Measurements from ENCODE around the gene ACAP3. TPM values are rescaled to one million over a fixed set of nuclear protein-coding genes. Genes with fewer than 3 reads are reported as not detected.
A peak's percentile ranks its signal among the peaks of the same experiment; 100 is the strongest.

Gene ACAP3
- total and polyA plus RNA-seq, 2 of the 4 experiments (the other 2 are of a cell fraction), result 13.3 to 58.2 TPM

DNA sequence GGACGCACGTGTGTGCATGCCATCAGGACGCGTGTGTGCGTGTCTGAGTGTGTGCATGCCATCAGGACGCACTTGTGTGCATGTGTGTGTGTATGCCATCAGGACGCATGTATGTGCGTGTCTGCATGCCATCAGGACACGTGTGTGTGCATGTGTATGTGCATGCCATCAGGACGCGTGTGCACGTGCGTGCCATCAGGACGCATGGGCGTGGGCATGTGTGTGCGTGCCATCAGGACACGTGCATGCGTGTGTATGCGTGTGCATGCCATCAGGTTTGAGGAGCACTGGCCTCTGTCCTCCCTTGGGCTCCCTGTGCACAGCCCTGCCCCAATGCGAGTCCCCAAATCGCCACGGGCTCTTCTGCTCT, 48.6 kb downstream of the ACAP3 start:
- H3K23ac ChIP-seq (ENCODE audit: low read depth, low read length), result no peak overlapping the region; the same call in 1 of the 2 replicates
- peak overlapping the region; percentile 17; the same call in 1 of the 2 replicates for H2AK5ac ChIP-seq (ENCODE audit: low read depth, low read length)
- dilution Hi-C loops (cut with HindIII; ENCODE audit: low sequenced_read_pairs, unreplicated experiment), result no loop called here
- peak overlapping the region; percentile 42 for H2BK5ac ChIP-seq (ENCODE audit: low read depth, low read length, poor library complexity, severe bottlenecking)
- ATAC-seq (ENCODE audit: low read depth), result no peak
- CTCF ChIA-PET, result no interaction called here
- BruUV-seq (replicated peaks), result no TSS peak
- H3K56ac ChIP-seq (ENCODE audit: extremely low read depth, insufficient read depth, low read length), result no peak overlapping the region
- in situ Hi-C loops (cut with MboI; ENCODE audit: low sequenced_read_pairs), result no loop called here
- no peak overlapping the region for H4K5ac ChIP-seq (ENCODE audit: low read depth, low read length)
- no peaks in the 10 kb centered on the region for H3K27me3 ChIP-seq (ENCODE audit: control insufficient read depth, insufficient read depth, low read length)
- H2BK20ac ChIP-seq (ENCODE audit: low read depth, low read length), result no peak overlapping the region
- peaks cover 25% of the 10 kb centered on the region for H3K9me1 ChIP-seq (ENCODE audit: insufficient read depth, low read length)
- intact Hi-C loops (cut with micrococcal nuclease), result no loop called here
- no peak overlapping the region for H3K9ac ChIP-seq (ENCODE audit: low read depth, low read length)
- no peak overlapping the region for H2AFZ ChIP-seq (replicated peaks; ENCODE audit: low read length, poor library complexity)
- H4K91ac ChIP-seq (ENCODE audit: insufficient read depth, low read depth, low read length), result peak overlapping the region; percentile 32; the same call in 1 of the 2 replicates
- peak overlapping the region; percentile 50; the same call in 1 of the 3 replicates for H2BK15ac ChIP-seq (ENCODE audit: low read depth, low read length)
- no peak overlapping the region for H3K14ac ChIP-seq (replicated peaks; ENCODE audit: low read depth, low read length)
- H3K4ac ChIP-seq (ENCODE audit: low read depth, low read length), result peak overlapping the region; percentile 3; the same call in 1 of the 2 replicates
- H4K8ac ChIP-seq (ENCODE audit: low read depth in 2 of 2, low read length in 2 of 2), result peak overlapping the region in 1 of 2 experiments; percentile 4; a peak in 1 of 4 replicates
- POLR2A ChIA-PET (ENCODE audit: unreplicated experiment), result no interaction called here
- H3K36me3 ChIP-seq (ENCODE audit: control insufficient read depth, insufficient read depth, low read length), result peaks cover 72% of the 10 kb centered on the region
- H3K9me3 ChIP-seq (ENCODE audit: control insufficient read depth, insufficient read depth, low read length), result no peaks in the 10 kb centered on the region
- H2AK9ac ChIP-seq (replicated peaks; ENCODE audit: low read depth, low read length, poor library complexity), result peak overlapping the region; percentile 65
- no peak overlapping the region for H3K18ac ChIP-seq (ENCODE audit: low read depth, low read length)
- TF ChIP-seq POLR2A (IDR thresholded peaks at IDR 0.05; ENCODE audit: low read depth, low read length) (no peak), CEBPB (IDR thresholded peaks at IDR 0.05; ENCODE audit: low read depth, low read length) (no peak), MAZ (IDR thresholded peaks at IDR 0.05; ENCODE audit: borderline replicate concordance, low read depth, low read length) (no peak), MAFK (IDR thresholded peaks at IDR 0.05; ENCODE audit: low read depth, low read length) (no peak), RAD21 (IDR thresholded peaks at IDR 0.05; ENCODE audit: low read length) (no peak), SMC3 (IDR thresholded peaks at IDR 0.05; ENCODE audit: low read depth, low read length) (no peak), RFX5 (IDR thresholded peaks at IDR 0.05; ENCODE audit: low read depth, low read length) (no peak), MXI1 (IDR thresholded peaks at IDR 0.05; ENCODE audit: borderline replicate concordance, low read depth, low read length) (no peak), FOS (IDR thresholded peaks at IDR 0.05; ENCODE audit: low read depth, low read length) (no peak), NFE2L2 (IDR thresholded peaks at IDR 0.05; ENCODE audit: low read depth, low read length) (no peak), CHD1 (IDR thresholded peaks at IDR 0.05; ENCODE audit: low read depth, low read length) (no peak), RCOR1 (IDR thresholded peaks at IDR 0.05; ENCODE audit: insufficient replicate concordance, low read length) (no peak), BHLHE40 (IDR thresholded peaks at IDR 0.05; ENCODE audit: low read depth, low read length) (no peak)
- TF ChIP-seq, protein P1, sequence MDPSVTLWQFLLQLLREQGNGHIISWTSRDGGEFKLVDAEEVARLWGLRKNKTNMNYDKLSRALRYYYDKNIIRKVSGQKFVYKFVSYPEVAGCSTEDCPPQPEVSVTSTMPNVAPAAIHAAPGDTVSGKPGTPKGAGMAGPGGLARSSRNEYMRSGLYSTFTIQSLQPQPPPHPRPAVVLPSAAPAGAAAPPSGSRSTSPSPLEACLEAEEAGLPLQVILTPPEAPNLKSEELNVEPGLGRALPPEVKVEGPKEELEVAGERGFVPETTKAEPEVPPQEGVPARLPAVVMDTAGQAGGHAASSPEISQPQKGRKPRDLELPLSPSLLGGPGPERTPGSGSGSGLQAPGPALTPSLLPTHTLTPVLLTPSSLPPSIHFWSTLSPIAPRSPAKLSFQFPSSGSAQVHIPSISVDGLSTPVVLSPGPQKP (IDR thresholded peaks at IDR 0.05; ENCODE audit: borderline replicate concordance, low read depth, low read length), result no peak
- TF ChIP-seq, protein P2, sequence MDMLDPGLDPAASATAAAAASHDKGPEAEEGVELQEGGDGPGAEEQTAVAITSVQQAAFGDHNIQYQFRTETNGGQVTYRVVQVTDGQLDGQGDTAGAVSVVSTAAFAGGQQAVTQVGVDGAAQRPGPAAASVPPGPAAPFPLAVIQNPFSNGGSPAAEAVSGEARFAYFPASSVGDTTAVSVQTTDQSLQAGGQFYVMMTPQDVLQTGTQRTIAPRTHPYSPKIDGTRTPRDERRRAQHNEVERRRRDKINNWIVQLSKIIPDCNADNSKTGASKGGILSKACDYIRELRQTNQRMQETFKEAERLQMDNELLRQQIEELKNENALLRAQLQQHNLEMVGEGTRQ (IDR thresholded peaks at IDR 0.05; ENCODE audit: low read depth, low read length), result no peak
- TF ChIP-seq, protein P3, sequence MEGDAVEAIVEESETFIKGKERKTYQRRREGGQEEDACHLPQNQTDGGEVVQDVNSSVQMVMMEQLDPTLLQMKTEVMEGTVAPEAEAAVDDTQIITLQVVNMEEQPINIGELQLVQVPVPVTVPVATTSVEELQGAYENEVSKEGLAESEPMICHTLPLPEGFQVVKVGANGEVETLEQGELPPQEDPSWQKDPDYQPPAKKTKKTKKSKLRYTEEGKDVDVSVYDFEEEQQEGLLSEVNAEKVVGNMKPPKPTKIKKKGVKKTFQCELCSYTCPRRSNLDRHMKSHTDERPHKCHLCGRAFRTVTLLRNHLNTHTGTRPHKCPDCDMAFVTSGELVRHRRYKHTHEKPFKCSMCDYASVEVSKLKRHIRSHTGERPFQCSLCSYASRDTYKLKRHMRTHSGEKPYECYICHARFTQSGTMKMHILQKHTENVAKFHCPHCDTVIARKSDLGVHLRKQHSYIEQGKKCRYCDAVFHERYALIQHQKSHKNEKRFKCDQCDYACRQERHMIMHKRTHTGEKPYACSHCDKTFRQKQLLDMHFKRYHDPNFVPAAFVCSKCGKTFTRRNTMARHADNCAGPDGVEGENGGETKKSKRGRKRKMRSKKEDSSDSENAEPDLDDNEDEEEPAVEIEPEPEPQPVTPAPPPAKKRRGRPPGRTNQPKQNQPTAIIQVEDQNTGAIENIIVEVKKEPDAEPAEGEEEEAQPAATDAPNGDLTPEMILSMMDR (conservative IDR thresholded peaks at IDR 0.05; ENCODE audit: low read depth, low read length), result no peak
- H4K20me1 ChIP-seq (ENCODE audit: insufficient read depth, low read length), result peaks cover 10% of the 10 kb centered on the region
- DNase-seq, result no peak
- 0 out of 2 replicates have a peak overlapping the region, but pooled peaks have one; percentile 16 for H3K27ac ChIP-seq (ENCODE audit: insufficient read depth, low read length)
- H3K79me1 ChIP-seq (ENCODE audit: low read depth in 1 of 2, low read length in 2 of 2), result peaks cover 25 to 76% of the 10 kb centered on the region in 2 experiments
- WGBS, 2 experiments (ENCODE audit: extremely low coverage in 2 of 2, insufficient read length in 1 of 2), result 97% methylated on average over 17 of the region's 22 CpGs; no CpG with 5 or more reads in 1 of the 2 experiments
- peaks cover 30% of the 10 kb centered on the region for H3K4me1 ChIP-seq (ENCODE audit: control insufficient read depth, insufficient read depth, low read length)
- H3K4me3 ChIP-seq (ENCODE audit: insufficient read depth, low read depth, low read length), result no peak overlapping the region
- no peak overlapping the region for H3K4me2 ChIP-seq (ENCODE audit: low read depth, low read length)
- H2BK120ac ChIP-seq (ENCODE audit: low read depth, low read length), result no peak overlapping the region; the same call in 1 of the 2 replicates
